Measurements from ENCODE around the gene RAB25.

- no peak for TF ChIP-seq EZH2 (IDR thresholded peaks at IDR 0.05; ENCODE audit: low read length)
- no peak for TF ChIP-seq CTCF (optimal IDR thresholded peaks at IDR 0.05 in 1 of 3, IDR thresholded peaks at IDR 0.05 in 1 of 3, conservative IDR thresholded peaks at IDR 0.05 in 1 of 3; ENCODE audit: extremely low read depth in 1 of 3, insufficient read depth in 2 of 3, low read length in 3 of 3)
Measured at GRCh38 chr1:156108664-156109241, 47.8 kb downstream of the RAB25 start.

Data from keratinocyte (primary cell).